ENCODE measurements around the gene ST6GALNAC3.

ST6GALNAC3 gene

DNA sequence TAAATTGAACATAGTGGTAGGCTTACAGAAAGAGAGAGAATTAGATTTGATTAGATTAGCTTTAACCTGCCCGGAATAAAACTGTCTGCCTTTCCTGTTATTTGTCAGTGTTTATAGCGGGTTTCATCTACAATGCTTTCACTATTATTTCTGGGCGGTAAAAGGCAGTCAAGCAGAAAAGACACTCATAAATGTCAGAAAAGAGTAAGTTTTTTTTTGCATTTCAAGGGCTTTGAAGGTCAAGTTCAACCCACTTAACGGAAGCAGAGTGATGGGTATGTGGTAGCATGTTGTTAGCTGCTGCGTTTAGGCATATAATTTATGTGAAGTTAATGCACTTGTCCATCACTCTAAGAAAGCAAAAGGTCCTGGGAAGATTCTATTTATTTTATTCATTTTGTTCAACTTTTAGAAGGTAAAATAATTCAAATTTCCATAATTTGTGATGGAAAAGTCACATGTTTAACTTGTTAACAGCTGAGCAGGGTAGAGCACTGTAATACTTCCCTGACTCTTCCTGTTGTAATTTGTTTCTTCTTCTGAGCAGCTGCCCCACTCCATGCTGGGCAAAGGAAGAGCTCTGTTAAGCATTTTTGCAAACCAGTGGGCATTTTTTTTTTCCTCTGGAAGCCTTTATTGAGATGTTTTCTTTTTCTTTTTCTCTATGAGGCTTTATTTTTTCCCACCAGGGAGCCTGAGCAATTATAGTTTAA, 220.1 kb downstream of the ST6GALNAC3 start:
- FAIRE-seq (no peak), DNase-seq (ENCODE audit: insufficient read length) (no peak)
- TF ChIP-seq POLR2AphosphoS5 (IDR thresholded peaks at IDR 0.05; ENCODE audit: low read depth, low read length) (no peak), POLR2A (IDR thresholded peaks at IDR 0.05; ENCODE audit: low read depth, low read length) (no peak), TAF1 (IDR thresholded peaks at IDR 0.05; ENCODE audit: borderline replicate concordance, low read depth, low read length) (no peak)

DNA sequence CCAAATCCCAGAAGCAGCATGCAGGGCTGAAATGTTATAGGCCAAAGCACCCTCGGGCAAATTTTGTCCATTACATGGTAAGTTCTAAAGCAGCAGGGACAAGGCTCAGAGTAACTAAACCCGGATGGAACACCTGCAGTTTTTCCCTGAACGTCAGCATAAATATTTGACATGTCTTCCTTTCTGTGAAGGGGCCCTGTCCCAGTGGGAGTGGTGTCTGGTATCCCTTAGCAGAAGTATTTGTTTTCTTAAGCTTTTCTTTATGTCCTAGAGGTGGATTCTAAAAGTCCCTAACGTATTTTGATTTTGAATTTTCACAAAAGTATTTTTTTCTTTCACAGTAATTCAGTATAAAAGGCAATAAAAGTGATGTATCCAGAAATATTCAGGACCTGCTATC, 223.9 kb downstream of the ST6GALNAC3 start:
- no peak for TF ChIP-seq TAF1 (IDR thresholded peaks at IDR 0.05; ENCODE audit: borderline replicate concordance, low read depth, low read length)
- TF ChIP-seq POLR2AphosphoS5 (IDR thresholded peaks at IDR 0.05; ENCODE audit: low read depth, low read length), result no peak
- TF ChIP-seq POLR2A (IDR thresholded peaks at IDR 0.05; ENCODE audit: low read depth, low read length), result no peak
- FAIRE-seq, result no peak
- DNase-seq (ENCODE audit: insufficient read length), result no peak

DNA sequence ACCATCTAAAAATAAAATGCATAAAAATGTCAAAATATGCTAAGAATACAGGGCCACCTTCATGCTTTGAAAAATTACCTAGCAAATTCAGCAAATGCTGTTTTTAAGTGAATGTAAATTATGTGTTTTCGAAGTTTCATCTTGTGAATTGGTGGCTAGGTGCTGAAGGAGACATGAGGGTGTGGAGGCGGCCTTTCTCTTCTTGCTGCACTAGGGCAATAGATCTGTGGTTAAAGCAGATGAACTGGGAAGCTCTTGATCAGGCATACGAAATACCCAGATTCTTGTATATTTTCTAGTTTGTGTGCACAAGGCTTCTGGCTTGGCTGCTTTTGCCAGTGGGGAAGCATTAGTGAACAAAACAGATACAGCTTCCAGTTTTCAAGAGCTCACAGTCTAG, 224.5 kb downstream of the ST6GALNAC3 start:
- FAIRE-seq (no peak), DNase-seq (ENCODE audit: insufficient read length) (no peak)
- no peak for TF ChIP-seq TAF1 (IDR thresholded peaks at IDR 0.05; ENCODE audit: borderline replicate concordance, low read depth, low read length)
- no peak for TF ChIP-seq POLR2A (IDR thresholded peaks at IDR 0.05; ENCODE audit: low read depth, low read length)
- no peak for TF ChIP-seq POLR2AphosphoS5 (IDR thresholded peaks at IDR 0.05; ENCODE audit: low read depth, low read length)

DNA sequence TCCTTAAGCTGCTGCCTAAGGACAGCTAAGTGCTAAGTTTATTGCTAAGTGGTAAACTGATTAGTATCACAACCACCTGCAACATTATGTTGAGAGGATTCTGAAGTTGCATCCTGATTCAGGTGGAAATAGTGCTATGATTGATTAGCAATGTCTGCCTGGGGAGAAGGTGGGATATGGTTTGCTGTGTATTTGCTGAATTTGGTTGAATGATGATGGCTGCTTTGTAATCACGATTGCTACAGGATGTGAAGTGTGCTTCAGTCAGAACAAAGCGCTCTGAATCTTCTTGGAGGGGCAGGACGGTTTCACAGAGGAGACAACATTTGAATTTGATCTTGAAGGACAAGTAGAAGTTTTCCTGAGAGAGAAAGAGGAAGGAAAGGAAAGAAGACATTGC, 226.0 kb downstream of the ST6GALNAC3 start:
- DNase-seq (ENCODE audit: insufficient read length), result no peak
- FAIRE-seq, result no peak
- TF ChIP-seq TAF1 (IDR thresholded peaks at IDR 0.05; ENCODE audit: borderline replicate concordance, low read depth, low read length), result no peak
- TF ChIP-seq POLR2AphosphoS5 (IDR thresholded peaks at IDR 0.05; ENCODE audit: low read depth, low read length), result no peak
- no peak for TF ChIP-seq POLR2A (IDR thresholded peaks at IDR 0.05; ENCODE audit: low read depth, low read length)

DNA sequence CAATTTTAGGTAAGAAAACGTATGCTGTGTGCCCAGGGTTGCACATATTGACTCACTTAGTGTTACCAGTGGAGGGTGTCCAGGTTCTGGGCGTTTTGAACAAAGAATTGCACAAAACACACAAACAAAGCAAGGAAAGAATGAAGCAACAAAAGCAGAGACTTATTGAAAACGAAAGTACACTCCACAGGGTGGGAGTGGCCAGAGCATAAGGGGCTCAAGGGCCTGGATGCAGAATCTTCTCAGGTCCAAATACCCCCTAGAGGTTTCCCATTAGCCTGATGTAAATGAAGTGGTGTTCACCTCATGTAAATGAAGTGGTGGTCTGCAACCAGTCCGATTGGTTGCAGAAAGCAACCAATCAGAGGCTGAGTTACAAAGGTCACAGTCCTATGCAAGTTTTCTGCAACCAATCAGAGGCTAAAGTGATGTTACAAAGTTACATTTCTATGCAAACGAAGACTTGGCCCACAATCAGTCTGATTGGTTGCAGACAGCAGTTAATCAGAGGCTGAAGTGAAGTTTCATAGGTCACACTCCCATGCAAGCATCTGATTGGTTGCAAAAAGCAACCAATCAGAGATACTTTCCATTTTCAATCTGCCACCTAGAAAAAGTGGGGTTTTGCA, 228.3 kb downstream of the ST6GALNAC3 start:
- TF ChIP-seq TAF1 (IDR thresholded peaks at IDR 0.05; ENCODE audit: borderline replicate concordance, low read depth, low read length) (no peak), POLR2A (IDR thresholded peaks at IDR 0.05; ENCODE audit: low read depth, low read length) (no peak), POLR2AphosphoS5 (IDR thresholded peaks at IDR 0.05; ENCODE audit: low read depth, low read length) (no peak)
- DNase-seq (ENCODE audit: insufficient read length) (no peak), FAIRE-seq (no peak)

DNA sequence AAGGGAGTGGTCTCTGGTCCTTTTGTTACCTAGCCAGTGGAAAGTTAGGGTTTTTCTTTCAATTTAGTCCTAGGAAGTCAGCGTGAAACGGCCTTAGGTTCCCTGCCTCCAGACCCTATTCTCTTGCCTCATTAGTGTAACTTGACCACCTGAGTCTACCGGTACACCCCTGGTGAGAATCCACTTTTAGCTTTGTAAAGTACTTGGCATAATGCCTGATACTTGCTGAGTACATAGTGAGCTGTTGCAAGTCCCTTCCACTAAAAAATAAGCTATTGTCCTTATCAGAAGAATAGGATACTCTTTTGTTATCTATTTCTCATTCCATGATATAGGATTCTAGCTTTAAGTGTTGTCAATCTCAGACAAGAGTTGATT, 228.8 kb downstream of the ST6GALNAC3 start:
- TF ChIP-seq POLR2AphosphoS5 (IDR thresholded peaks at IDR 0.05; ENCODE audit: low read depth, low read length), result no peak
- TF ChIP-seq TAF1 (IDR thresholded peaks at IDR 0.05; ENCODE audit: borderline replicate concordance, low read depth, low read length), result no peak
- no peak for TF ChIP-seq POLR2A (IDR thresholded peaks at IDR 0.05; ENCODE audit: low read depth, low read length)
- FAIRE-seq, result no peak
- no peak for DNase-seq (ENCODE audit: insufficient read length)

DNA sequence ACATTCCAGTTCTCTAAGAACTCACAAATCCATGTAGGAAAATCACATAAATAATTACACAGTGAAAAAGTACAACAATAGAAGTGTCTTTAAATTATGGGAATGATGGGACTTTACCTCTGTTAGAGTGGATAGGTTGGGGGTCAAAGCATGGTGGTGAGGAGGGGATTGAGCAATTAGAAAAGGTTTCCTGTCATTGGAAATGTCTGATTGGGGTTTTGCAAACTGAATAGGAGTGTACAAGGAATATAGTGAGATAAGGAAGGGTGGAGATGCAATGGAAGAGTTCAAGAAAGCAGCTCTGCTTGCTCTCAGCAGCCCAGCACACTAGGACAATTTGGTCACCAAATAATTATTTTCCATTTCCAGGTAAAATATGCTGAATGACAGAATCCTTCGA, 238.8 kb downstream of the ST6GALNAC3 start:
- TF ChIP-seq TAF1 (IDR thresholded peaks at IDR 0.05; ENCODE audit: borderline replicate concordance, low read depth, low read length), result no peak
- DNase-seq (ENCODE audit: insufficient read length) (no peak), FAIRE-seq (no peak)

DNA sequence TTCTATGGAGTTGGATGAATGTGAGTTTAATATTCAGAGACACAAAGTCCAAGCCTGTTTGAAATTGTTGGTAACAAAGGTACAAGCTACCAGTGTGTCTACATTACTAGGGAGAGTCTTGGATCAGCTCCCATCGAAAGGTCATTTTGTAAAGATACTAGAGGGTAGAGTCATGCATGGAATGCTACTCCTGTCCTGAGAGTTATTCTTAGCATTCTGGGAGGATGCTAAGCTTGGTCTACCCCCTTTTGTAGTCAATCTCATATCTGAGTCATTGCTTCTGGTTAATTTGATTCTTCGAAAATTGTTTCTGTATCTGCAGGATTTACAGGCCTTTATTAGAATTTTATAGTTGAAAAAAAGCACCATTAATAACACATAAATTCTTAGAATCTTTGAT, 240.2 kb downstream of the ST6GALNAC3 start:
- FAIRE-seq, result no peak
- DNase-seq (ENCODE audit: insufficient read length), result no peak
- no peak for TF ChIP-seq TAF1 (IDR thresholded peaks at IDR 0.05; ENCODE audit: borderline replicate concordance, low read depth, low read length)
- TF ChIP-seq POLR2AphosphoS5 (IDR thresholded peaks at IDR 0.05; ENCODE audit: low read depth, low read length), result no peak
- TF ChIP-seq POLR2A (IDR thresholded peaks at IDR 0.05; ENCODE audit: low read depth, low read length), result no peak

DNA sequence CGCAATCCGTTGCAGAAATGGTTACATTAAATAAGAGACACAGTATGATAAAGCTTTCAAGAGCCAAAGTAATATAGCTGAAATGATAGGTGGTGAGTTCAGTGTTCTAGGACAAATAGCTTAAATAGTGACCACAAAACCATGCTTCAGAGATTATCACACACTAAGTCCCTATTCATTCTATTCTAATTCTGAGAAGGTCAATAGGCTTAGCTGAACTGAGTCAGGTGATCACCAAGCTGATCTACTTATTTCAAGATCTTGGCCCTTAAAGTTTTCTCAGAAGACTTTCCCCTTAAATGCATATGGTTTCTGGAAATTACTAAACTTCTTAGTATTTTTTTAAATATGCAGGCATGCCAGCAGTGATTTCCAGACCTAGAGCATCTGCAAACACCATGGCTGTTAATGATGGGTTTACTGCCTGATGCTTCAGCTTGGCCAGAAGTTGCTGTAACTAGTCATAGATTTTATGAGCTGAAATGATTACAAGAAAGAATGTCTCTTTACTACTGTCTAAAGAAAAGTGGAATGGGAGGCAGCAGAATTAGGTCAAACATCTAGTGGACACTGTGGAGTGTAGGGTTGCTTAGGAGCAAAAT, 242.9 kb downstream of the ST6GALNAC3 start:
- no peak for DNase-seq (ENCODE audit: insufficient read length)
- FAIRE-seq, result no peak
- no peak for TF ChIP-seq POLR2AphosphoS5 (IDR thresholded peaks at IDR 0.05; ENCODE audit: low read depth, low read length)
- TF ChIP-seq TAF1 (IDR thresholded peaks at IDR 0.05; ENCODE audit: borderline replicate concordance, low read depth, low read length), result no peak
- TF ChIP-seq POLR2A (IDR thresholded peaks at IDR 0.05; ENCODE audit: low read depth, low read length), result no peak

DNA sequence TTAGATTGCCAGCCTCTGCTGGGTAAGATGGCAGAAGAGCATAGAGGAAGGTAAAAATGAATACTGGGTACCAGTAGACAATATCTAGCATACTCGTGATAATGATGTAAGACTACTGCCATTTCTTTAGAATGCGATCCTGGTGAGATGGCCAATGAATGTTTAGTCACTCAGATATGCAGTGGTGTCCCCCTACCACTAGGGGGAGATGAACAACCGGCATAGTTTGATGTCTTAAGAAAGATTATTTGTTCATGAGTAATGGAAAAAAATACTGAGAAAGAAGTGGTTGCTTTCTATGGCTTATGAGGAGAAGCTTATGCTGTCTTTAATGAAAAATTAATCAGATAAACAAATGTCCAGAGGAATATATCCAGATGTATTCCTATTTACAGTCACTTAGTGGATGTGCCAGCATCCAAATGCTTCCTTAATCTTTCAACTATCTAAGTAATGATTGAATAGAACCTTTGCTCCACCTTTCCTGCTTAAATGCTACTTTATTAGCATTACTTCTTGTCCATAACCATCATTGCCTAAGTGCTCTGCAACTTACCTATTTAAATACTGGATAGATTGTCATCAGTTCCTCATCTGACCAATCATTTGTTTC, 256.6 kb downstream of the ST6GALNAC3 start:
- no peak for TF ChIP-seq POLR2AphosphoS5 (IDR thresholded peaks at IDR 0.05; ENCODE audit: low read depth, low read length)
- no peak for TF ChIP-seq POLR2A (IDR thresholded peaks at IDR 0.05; ENCODE audit: low read depth, low read length)
- TF ChIP-seq TAF1 (IDR thresholded peaks at IDR 0.05; ENCODE audit: borderline replicate concordance, low read depth, low read length), result no peak
- DNase-seq (ENCODE audit: insufficient read length) (peak; percentile 0), FAIRE-seq (peak; percentile 88)

DNA sequence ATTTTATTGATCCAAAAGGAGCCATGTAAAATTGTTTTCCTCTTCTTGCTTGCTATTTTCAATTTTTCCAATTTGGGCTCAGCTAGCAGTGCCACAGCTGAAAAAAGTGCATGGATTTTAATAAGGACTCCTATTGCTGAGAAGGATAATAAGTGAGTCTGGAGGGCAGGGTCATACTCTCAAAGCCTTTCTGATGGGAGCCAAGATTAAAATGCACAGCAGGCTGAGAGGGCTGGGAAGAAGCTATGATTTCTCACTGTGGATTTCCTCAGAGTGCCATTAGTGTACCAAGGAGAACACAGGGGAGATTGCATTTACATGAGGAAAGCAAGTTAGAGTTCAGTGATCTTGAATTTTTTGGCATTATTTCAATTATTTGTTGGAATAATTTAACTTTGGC, 261.3 kb downstream of the ST6GALNAC3 start:
- DNase-seq (ENCODE audit: insufficient read length) (no peak), FAIRE-seq (no peak)
- TF ChIP-seq TAF1 (IDR thresholded peaks at IDR 0.05; ENCODE audit: borderline replicate concordance, low read depth, low read length) (no peak), POLR2AphosphoS5 (IDR thresholded peaks at IDR 0.05; ENCODE audit: low read depth, low read length) (no peak), POLR2A (IDR thresholded peaks at IDR 0.05; ENCODE audit: low read depth, low read length) (no peak)
